GM19193 (cell line): ENCODE data around the gene IGFL2.

ENCODE experiments used
- POLR2A ChIP-seq: IDR thresholded peaks from 4 replicates; pipeline ENCODE4 v1.6.1; 2011; ENCODE audit not compliant: insufficient read depth, insufficient read length; ENCODE audit errors: extremely low read depth

Gene IGFL2

DNA sequence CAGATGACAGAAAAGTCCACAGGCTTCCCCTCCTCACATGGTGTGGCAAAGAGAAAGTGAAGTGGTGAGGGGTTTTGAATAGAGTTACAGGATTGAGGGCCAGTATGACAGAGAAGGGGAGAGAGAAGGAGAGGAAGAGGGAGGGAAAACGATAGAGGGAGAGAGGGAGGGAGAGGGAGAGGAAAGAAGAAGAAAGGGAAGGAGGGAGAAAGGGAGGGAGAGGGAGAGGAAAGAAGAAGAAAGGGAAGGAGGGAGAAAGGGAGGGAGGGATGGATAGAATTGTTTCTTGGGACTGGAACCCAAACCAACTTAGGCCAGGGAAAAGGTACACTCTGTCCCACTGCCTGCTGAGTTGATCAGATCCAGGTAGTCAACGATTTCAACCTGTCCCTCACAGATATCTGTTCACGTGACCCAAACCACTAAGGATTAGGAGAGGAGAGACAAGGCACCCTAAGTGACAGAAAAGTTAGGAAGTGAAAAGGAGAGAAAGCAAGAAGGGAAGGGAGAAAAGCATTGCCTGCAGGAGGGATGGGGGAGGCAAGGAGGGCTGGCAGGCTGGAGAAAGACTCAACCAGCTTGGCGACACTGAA, 15.4 kb upstream of the IGFL2 start:
- no peak for TF ChIP-seq POLR2A

DNA sequence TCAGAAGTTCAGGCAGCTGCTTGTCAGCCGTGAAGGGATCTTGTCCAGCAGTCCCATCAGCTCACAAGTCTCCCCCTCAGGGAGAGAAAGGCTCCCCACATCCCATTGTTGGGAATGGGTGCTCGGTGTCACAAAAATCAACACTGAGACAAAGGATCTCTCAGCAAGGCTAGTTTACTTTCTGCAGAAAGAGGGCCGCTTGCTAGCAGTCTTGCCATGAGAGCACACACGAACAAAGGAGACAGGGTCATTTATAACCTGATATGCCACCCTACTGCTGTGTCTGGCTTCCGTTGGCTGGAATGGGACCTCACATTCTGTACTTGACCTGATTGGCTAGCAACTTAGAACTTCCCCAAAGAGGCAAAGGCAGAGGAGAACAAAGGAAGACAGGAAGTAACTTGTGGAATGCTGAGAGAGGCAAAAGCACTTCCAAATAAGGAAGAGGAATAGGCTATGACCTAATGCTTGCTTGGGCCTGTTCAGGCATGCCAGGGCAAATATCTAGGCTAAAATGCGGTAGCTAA, 14.9 kb upstream of the IGFL2 start:
- peak; percentile 37 for TF ChIP-seq POLR2A

- no peak for TF ChIP-seq POLR2A
Observed at GRCh38 chr19:46133777-46134241, 14.2 kb upstream of the IGFL2 start.

GRCh38 chr19:46134527-46134926, 13.5 kb upstream of the IGFL2 start:
- no peak for TF ChIP-seq POLR2A

DNA sequence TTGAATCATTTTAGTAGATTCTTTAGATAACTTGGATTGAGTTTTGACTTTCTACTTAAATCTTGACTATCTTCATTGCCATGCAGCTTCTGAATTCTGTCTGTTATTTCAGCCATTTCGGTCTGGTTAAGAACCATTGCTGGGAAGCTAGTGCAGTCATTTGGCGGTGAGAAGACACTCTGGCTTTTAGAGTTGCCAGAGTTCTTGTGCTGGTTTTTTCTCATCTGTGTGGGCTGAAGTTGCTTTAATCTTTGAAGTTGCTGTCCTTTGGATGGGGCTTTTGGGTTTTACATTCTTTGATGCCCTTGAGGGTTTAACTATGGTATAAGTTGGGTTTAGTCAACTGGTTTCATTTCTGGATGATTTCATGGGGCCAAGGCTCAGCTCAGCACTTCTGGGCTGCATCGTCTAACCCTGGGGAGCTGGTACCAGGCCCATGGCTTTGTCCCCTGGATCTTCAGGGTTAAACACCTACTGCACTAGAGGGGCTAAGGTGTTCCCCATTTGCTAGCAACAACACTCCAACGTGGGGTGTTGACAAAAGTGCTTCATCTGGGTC, 10.0 kb upstream of the IGFL2 start:
- TF ChIP-seq POLR2A = no peak

DNA sequence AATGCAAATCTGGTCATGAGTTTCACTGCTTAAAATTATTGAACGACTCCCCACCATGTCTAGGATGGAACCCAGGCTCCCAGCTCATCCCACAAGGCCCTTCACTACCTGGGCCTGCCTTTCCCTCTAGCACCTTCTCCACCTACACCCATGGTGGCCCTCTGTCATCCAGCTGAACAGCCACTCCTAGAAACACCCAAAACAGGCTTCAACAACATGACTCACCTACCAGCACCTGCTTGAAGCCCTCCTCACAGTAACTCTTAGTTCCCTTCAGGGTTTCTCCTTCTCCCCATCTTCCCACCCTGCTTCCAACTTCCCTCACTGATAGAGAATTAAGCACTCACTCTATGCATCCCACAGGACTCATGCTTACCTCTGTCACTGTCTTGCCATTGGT, 6.6 kb upstream of the IGFL2 start:
- TF ChIP-seq POLR2A = no peak

DNA sequence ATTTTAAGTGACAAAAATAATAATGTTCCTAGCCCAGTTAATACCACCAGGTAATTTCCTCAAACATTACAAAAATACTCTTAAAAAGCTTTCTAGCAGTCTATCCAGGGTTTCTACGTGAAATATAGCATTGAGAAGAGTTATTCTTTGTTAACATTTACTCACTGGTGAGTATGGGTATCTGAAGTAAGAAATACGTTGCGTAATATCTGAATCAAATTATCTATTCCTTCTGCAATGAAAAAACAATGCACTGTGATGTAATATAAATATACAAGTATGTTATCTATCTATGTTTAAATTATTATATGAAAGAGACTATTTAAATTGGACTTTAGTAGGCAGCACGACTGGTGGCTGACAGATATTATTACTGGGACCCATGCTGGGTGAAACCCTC, 5.7 kb upstream of the IGFL2 start:
- TF ChIP-seq POLR2A = no peak

DNA sequence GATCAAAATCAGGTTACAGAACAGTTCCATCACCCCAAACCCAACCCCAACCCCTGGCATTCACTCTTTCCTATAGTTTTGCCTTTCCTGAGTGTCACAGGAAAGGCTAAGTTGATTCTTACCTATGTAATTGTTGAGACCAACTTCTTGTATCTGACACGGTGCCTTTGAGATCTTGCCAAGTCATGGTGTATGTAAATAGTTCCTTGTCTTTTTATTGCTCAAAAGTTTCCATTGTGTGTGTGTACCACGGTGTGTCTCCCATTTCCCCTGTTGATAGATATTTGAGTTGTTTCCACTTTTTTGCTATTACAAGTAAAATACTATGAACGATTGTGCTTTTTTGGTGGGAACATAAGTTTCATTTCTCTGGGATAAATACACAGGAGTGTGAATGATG, 3.3 kb upstream of the IGFL2 start:
- TF ChIP-seq POLR2A = no peak

GRCh38 chr19:46147166-46147740, 785 bp upstream of the IGFL2 start:
- TF ChIP-seq POLR2A = no peak

DNA sequence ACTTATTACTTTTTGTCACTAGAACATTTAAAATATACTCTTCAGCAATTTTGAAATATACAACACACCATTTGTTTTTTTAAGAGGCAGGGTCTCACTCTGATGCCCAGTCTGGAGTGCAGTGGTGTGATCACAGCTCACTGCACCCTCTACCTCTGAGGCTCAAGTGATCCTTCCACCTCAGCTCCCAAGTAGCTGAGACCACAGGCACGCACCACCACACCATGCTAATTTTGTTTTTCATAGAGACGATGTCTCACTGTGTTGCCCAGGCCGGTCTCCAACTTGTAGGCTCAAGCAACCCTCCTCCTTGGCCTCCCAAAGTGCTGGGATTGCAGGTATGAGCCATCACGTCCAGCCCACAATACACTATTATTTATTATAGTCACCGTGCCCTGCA, 2.6 kb downstream of the IGFL2 start:
- no peak for TF ChIP-seq POLR2A

DNA sequence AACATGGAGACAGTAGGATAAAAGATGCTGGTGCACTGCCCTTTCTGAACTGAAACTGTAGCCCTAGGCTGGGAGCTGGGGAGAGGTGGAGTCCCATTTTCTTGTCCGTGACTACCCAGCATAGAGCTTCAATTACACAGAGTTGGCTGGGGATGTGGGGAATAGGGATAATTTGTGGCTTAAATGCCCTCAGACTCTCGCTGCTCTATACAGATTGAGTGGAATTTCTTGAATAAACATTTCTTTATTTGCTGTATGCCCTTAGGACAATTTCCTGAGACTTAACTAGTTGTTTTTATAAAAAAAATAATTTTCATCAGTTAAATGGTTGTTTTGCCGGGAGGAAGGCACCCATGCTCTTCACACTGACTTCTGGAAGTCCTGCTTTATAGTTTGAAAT, 7.2 kb downstream of the IGFL2 start:
- no peak for TF ChIP-seq POLR2A

DNA sequence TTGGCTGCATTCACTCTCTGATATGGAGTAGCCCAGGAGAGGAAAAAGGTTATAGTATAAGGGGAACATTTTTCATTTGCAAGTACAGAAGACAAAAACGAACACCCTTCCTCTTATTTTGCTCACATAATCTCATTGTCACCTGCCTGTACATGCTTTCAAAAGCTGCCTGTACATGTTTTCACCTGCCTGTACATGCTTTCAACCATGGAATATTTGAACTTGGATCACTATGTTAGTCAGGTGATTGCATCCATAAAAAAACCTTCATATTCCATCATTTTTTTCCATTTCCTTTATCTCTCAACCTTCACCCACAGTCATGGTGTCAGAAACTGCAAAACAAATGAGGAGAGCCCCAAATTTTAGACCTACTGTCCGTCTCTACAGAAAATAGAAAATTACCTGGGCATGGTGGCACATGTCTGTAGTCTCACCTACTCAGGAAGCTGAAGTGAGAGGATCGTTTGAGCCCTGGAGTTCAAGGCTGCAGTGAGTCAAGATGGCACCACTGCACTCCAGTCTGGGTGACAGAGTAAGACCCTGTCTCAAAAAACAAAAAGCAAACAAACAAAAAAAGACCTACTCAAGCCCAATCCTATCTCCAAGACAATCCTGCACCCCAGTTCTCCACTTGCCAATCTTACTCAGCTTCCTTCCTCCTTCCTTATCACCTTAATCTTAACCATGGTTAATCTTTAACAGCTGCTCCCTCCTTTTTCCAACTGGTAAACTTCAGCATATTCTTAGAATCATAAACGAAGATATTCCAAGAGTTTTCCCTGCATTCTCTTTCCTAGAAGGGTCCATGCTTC, 11.6 kb downstream of the IGFL2 start:
- TF ChIP-seq POLR2A = no peak

GRCh38 chr19:46160233-46160775, 12.3 kb downstream of the IGFL2 start:
- TF ChIP-seq POLR2A = no peak

- TF ChIP-seq POLR2A = no peak
Observed at GRCh38 chr19:46162731-46163130, 14.7 kb downstream of the IGFL2 start.

DNA sequence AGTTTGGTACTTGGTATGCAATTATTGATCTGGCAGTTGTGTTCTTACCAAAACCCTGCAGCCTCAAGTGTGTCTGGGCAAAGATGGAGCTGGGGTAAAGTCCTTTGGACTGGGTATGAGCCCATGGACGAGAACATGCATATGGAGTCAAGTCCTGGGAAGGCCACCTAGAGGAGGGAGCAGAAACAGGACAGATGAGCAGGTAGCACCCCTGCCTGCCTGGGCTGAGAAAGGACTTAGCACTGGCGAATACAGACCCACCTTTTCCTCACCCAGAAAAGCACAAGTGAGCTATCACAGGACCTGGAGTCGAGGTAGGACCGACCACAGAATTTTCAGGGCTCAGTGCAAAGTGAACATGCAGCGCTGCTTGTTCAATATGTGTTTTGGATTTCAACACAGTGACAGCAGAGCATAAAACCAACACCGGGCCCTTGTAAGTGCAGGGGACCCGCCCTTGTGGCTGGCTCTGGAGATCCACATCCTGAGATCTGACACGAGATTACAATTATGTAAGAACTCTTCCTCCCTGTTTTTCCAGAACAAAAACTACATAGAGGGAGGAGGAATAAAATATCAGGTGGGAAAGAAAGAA, 25.9 kb downstream of the IGFL2 start:
- TF ChIP-seq POLR2A = no peak
